ENCODE measurements around the gene WDR62. TPM values are rescaled to one million over a fixed set of nuclear protein-coding genes. Genes with fewer than 3 reads are reported as not detected.
A peak's percentile ranks its signal among the peaks of the same experiment; 100 is the strongest.

The WDR62 gene
- total RNA-seq, 1 experiment from 2014 or later = 22.0 TPM

DNA sequence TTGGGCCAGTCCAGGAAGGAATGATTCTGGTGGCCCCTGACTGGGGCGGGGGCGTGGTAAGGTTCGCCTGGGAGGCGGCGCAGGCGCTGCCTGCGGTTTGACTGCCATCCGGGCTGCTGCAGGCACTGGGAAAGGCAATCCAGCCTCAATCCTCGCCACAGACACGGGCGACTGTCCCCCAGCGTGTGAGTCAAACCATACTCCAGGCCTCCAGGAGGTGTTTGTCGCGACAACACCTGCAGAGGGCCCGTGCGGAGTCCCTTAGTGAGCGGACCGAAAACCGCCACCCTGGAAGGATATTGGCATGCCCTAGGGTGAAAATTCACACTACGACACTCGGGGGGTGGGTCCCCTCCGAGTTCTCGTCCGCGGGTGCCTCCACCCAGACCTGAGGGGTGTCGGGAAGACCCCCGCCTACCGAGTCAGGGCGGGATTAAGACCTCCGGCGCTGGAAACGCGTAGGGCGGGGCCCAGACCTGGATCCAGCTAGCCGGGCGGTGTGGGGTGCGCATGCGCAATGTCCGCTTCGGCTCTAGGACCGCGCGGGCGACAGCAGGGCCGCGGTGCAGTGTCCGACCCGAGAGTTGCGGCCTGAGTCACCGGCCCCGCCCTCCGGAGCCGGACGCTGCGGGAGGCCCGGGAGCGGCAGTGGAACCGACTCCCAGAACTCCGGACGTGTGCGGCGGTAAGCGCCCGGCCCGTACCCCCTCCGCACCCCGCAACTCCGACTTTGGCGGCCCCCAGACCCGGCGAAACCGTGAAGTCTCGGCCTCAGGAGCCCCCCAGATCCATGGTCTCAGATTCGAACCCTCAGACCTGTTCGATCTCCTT, 85.0 kb downstream of the WDR62 start, which contains the start of gene CAPNS1:
Gene CAPNS1 (plus strand): TSS at position 594 of the 831 bp plus-strand sequence. CDS start 946 bp downstream, outside the sequence.
- peak; percentile 93 for DNase-seq (ENCODE audit: low read depth)

DNA sequence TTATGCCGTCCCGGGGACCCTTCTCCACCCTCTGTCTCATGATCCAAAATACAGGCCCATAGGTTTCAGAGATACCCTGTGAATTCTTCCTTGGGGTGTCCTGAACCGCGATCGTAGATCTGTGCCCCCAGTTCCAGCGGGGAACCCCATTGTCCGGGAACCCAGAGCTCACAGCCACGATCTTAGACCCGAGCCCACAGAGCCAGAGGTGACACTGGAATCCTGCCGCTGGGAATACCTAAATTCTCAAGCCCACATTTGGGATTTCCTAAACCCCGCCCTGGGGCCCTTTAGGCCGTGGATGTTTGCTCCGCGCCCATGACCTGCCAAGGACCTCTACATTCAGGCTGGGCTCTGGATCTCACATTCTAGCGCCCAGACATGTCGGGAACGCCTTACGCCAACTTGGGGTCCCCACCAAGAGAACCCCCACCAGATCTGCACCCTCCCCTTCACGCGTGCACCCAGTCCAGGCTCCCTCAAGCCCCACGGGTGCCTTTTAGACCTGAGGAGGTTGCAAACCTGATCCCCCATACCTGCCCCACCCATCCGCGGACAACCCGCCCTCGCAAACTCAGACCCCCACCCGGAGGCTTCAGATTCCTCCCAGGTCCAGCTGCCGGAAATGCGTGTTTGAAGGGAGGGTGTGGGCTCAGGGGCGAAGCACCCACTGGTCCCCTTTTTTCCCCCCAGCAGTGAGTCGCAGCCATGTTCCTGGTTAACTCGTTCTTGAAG, 85.8 kb downstream of the WDR62 start:
- peak; percentile 19 for DNase-seq (ENCODE audit: low read depth)

DNA sequence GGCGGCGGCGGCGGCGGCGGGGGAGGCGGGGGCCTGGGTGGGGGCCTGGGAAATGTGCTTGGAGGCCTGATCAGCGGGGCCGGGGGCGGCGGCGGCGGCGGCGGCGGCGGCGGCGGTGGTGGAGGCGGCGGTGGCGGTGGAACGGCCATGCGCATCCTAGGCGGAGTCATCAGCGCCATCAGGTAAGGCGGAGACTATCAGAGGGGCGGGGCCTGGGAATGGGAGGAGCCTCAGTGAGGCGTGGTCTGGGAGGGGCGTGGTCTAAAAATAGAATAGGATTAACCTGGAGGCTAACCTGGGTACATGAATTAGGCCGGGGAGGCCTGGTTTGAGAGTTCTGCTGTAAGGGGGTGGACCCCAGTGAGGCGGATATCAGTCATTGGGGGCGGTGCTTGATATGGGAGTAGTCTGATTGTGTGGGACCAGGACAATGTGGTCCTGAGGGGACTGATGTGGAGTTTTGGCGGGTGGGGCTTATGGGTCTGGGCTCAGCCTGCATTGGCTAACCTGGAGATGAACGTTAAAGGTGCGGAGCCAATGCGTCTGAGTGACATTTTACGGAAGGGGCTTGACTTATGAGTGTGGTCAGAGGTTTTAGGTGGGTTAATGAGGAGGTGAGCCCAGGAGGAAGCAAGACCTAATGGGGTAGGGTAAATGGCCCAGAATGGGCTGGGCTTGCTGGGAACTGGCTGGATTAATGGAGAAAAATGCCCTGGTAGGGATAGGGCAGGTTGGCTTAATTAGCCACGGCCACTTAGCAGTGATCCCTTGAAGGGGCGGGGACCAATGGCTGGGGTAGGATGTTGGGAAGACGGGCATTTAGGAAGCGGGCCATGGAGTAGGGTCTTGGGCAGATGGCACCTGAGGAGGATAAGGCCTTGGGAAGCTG, 86.6 kb downstream of the WDR62 start:
- DNase-seq (ENCODE audit: low read depth) = peak; percentile 79

DNA sequence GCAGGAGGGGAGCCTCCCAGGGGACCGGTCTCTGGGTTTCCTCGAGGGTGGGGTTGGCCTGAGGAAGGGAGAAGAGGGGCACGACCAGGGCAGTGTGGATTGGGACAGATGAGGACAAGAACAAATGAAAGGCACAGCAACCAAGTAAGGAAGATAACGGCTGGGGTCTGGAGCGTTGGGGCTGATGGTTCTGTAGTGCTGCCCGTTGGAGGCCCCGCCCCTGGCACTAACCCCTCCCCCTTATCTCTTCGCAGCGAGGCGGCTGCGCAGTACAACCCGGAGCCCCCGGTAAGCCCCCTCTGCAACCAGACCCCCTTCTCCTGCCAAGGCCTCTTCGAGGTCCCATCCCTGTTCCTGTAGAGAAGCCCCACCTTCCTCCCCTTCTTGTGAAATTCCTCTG, 87.3 kb downstream of the WDR62 start:
- no peak for DNase-seq (ENCODE audit: low read depth)

DNA sequence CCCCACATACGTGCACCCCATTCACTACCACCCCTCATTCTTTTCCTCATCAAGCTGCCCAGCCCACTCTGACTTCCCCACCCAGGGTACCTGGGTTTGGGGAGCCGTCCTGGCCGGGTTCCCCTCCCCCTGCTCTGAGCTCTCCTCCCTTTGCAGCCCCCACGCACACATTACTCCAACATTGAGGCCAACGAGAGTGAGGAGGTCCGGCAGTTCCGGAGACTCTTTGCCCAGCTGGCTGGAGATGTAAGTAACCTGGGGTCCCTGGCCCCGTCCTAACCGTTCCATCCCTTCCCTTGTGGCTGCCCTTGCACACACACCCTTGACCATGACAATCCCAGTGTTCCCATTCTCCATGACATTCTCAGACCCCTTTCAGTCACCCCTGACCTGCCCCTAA, 87.8 kb downstream of the WDR62 start:
- DNase-seq (ENCODE audit: low read depth) = no peak

DNA sequence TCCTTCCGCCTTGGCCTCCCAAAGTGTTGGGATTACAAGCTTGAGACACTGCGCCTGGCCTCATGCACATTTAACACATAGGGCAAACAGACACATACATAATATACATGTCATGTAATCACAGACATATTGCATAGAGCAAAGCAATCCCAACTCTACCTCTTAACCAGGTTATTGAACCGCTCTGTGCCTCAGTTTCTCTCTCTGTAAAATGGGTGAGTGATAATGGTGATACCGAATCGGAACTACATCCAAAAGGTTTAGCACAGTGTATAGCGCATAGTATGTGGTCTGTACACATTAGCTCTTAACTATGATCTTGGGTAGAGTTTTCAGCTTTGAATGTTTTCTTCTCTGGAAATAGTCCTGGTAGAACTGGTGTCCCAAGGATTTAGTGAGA, 89.9 kb downstream of the WDR62 start:
- DNase-seq (ENCODE audit: low read depth) = no peak

DNA sequence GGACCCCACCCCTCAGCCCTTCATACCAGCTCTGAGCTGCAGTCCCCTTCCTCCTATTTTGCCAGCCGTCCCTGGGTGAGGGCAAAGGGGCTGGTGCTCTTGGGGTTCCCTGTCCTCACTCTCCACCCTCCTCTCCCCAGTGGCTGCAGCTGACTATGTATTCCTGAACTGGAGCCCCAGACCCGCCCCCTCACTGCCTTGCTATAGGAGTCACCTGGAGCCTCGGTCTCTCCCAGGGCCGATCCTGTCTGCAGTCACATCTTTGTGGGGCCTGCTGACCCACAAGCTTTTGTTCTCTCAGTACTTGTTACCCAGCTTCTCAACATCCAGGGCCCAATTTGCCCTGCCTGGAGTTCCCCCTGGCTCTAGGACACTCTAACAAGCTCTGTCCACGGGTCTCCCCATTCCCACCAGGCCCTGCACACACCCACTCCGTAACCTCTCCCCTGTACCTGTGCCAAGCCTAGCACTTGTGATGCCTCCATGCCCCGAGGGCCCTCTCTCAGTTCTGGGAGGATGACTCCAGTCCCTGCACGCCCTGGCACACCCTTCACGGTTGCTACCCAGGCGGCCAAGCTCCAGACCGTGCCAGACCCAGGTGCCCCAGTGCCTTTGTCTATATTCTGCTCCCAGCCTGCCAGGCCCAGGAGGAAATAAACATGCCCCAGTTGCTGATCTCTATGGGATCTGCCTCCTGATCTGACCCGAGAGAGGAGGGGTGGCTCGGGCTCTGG, 95.1 kb downstream of the WDR62 start:
- no peak for DNase-seq (ENCODE audit: low read depth)

DNA sequence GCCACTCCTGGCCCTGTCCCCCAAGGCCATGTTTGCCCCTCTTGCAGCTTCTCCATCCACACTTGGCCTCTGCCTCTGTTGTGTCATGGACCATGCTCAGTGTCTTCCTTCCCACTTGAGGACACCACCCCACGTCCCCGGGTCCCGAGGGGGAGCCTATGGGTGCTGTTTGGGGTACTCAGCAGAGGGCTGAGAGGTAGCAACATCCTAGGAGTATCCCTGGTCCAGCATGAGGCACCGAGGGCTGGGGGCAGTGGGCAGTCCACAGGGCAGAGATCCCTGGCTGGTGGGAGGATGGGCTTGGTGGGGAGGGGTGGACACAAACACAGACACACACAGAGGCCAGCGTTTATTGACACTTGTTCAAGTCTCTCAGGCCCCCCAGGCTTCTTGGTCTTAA, 95.9 kb downstream of the WDR62 start:
- DNase-seq (ENCODE audit: low read depth) = no peak

DNA sequence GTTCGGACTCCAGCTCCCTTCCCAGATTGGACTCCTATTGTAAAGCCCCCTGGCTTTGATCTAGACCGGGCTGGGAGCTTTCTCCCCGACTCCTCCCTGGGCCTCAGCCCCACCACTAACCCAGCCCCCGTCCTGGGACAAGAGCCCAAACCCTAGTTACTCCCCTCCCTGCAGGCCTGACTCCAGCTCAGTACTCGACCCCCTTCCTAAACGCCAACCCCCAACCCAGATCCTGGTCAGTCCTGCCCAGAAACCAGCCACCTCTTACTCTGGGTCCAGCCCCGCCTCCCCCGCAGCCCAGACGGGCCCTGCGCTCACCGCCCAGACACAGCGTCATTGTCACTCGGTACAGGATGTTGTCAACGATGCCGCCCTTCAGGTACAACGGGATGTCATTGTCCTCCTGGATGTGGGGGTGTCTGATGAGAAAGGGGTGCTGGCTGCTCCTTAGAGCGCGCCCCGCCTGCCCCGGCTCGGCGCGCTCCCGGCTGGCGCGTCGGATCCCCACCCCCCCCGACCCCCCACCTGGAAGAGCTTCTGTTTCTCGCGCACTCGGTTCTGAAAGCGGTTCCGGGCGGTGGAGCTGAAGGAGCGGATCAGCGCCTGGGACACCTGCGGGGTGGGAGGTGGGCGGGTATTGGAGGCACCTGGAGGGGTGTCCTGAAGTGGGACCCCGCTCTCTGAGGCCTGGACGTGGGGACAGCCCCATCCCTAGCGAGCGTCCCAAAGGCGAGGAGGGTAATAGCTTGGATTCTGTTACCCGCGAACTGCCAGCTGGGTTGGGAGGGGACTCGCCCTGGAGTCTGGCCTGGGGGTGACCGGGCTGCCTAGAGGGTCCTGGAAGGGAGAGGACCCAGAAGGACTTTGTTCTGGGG, 96.7 kb downstream of the WDR62 start:
- DNase-seq (ENCODE audit: low read depth) = no peak

DNA sequence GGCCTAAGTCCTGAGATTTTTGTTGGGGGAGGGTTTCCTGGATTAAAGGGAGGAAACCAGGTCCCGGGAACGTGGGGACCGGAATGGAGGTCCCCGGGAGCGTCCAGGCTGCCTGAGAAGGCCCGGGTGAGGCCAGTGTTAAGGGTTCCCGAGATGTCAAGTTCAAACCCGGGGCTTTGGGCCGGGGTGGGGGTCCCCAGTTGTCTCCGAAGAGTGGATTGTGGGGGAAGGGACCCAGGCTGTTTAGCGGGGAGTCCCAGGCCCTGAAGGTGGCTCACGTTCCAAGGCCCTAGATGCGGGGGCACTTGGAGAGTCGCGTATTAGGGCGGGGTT, 97.3 kb downstream of the WDR62 start:
- no peak for DNase-seq (ENCODE audit: low read depth)

DNA sequence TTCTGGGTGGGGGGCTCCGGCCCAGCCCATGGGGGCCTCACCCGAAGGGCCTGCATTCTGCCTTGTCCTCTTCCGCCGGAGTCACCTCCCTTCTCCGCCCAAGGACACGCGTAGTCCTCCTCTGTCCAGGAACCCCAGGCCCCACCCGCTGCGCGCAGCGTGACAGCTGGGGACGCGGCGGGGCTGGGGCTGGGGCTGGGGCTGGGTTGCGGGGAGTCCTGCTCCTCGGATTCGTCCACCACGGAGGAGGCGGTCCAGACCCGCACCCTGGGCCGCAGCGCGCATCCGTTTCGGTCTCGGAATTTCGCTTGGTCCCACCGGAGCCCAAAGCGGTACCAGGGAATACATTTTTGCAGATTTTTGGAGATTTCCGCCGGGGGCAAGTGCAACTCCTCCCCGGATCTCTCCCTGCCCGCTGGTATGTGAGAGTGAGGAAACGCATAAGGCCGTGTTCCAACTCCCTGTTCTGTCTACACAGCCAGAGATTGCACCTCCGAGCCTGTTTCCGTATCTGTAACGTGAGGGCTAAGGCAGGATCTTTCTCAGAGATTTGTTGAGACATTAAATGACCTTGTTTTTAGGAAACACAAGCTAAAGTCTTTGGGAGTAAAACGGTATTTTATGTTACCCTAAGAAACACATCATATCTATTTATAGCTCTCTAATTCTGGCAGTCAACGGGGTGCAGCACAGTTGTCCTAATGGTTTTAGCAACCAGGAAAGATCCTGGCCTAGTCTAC, 97.8 kb downstream of the WDR62 start, which contains the start of gene COX7A1:
Gene COX7A1 (minus strand): TSS at position 96 of the 740 bp plus-strand sequence. CDS start 40 bp downstream, at position 56.
- DNase-seq (ENCODE audit: low read depth) = peak; percentile 22

DNA sequence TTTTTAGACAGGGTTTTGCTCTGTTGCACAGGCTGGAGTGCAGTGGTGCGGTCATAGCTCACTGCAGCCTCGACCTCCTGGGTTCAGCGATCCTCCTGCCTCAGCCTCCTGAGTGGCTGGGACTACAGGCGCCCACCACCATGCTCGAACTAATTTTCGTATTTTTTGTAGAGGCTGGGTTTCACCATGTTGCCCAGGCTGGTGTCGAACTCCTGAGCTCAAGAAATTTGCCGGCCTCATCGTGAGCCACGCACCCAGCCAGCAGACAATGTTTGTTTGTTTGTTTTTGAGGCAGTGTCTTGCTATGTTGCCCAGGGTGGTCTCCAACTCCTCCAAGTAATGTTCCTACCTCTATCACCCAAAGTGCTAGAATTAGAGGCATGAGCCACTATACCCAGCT, 98.4 kb downstream of the WDR62 start:
- DNase-seq (ENCODE audit: low read depth) = no peak

Other genes starting within 250 kb of the WDR62 start
- not detected in 2 replicates for gene PRODH2, start 242.1 kb upstream of the WDR62 start, total RNA-seq (2014; rRNA removed)
- gene NPHS1, start 202.4 kb upstream of the WDR62 start, total RNA-seq (2014; rRNA removed) = not detected in 2 replicates
- gene KIRREL2, start 198.0 kb upstream of the WDR62 start, total RNA-seq (2014; rRNA removed) = not detected in 2 replicates
- gene APLP1, start 186.3 kb upstream of the WDR62 start, total RNA-seq (2014; rRNA removed) = 38.3 and 47.1 TPM in 2 replicates
- 2.8 and 3.3 TPM in 2 replicates for gene NFKBID, start 154.4 kb upstream of the WDR62 start, total RNA-seq (2014; rRNA removed)
- not detected in 2 replicates for gene HCST, start 152.4 kb upstream of the WDR62 start, total RNA-seq (2014; rRNA removed)
- not detected in 2 replicates for gene TYROBP, start 146.6 kb upstream of the WDR62 start, total RNA-seq (2014; rRNA removed)
- gene LRFN3, start 118.5 kb upstream of the WDR62 start, total RNA-seq (2014; rRNA removed) = 6.5 and 8.3 TPM in 2 replicates
- 24.7 and 28.6 TPM in 2 replicates for gene SDHAF1, start 59.7 kb upstream of the WDR62 start, total RNA-seq (2014; rRNA removed)
- gene SYNE4, start 46.1 kb upstream of the WDR62 start, total RNA-seq (2014; rRNA removed) = 0.23 TPM in 1 of 2 replicates, not detected in the other
- 32.6 and 39.6 TPM in 2 replicates for gene ALKBH6, start 40.7 kb upstream of the WDR62 start, total RNA-seq (2014; rRNA removed)
- gene CLIP3, start 22.0 kb upstream of the WDR62 start, total RNA-seq (2014; rRNA removed) = 5.3 and 6.3 TPM in 2 replicates
- 10.8 and 12.5 TPM in 2 replicates for gene THAP8, start 612 bp upstream of the WDR62 start, total RNA-seq (2014; rRNA removed)
- not detected in 2 replicates for gene OVOL3, start 56.2 kb downstream of the WDR62 start, total RNA-seq (2014; rRNA removed)
- 56.0 and 56.1 TPM in 2 replicates for gene POLR2I, start 60.0 kb downstream of the WDR62 start, total RNA-seq (2014; rRNA removed)
- gene TBCB, start 60.6 kb downstream of the WDR62 start, total RNA-seq (2014; rRNA removed) = 295 and 302 TPM in 2 replicates
- gene CAPNS1, start 85.2 kb downstream of the WDR62 start, total RNA-seq (2014; rRNA removed) = 479 and 506 TPM in 2 replicates
- gene COX7A1, start 97.5 kb downstream of the WDR62 start, total RNA-seq (2014; rRNA removed) = not detected in 2 replicates
- gene ZNF565, start 159.8 kb downstream of the WDR62 start, total RNA-seq (2014; rRNA removed) = 2.9 and 3.7 TPM in 2 replicates
- gene ZNF146, start 160.2 kb downstream of the WDR62 start, total RNA-seq (2014; rRNA removed) = 81.8 and 98.9 TPM in 2 replicates

Measured in LHCN-M2 (cell line).